ENCODE measurements around the gene TAF5.

DNA sequence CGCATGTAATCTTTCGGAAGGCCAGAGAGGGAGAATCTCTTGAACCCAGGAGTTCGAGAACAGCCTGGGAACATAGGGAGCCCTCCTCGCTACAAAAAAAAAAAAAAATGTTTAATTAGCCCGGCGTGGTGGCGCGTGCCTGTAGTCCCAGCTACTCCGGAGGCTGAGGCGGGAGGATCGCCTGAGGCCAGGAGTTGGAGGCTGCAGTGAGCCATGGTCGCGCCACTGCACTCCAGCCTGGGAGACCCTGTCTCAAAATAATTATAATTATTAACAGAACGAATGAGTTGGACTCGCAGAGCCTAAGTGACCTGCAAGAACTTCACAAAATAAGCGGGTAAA is 17.6 kb upstream of the TAF5 start:
- TF ChIP-seq, protein P1, sequence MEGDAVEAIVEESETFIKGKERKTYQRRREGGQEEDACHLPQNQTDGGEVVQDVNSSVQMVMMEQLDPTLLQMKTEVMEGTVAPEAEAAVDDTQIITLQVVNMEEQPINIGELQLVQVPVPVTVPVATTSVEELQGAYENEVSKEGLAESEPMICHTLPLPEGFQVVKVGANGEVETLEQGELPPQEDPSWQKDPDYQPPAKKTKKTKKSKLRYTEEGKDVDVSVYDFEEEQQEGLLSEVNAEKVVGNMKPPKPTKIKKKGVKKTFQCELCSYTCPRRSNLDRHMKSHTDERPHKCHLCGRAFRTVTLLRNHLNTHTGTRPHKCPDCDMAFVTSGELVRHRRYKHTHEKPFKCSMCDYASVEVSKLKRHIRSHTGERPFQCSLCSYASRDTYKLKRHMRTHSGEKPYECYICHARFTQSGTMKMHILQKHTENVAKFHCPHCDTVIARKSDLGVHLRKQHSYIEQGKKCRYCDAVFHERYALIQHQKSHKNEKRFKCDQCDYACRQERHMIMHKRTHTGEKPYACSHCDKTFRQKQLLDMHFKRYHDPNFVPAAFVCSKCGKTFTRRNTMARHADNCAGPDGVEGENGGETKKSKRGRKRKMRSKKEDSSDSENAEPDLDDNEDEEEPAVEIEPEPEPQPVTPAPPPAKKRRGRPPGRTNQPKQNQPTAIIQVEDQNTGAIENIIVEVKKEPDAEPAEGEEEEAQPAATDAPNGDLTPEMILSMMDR (IDR thresholded peaks at IDR 0.05; ENCODE audit: poor library complexity, severe bottlenecking): no peak
- TF ChIP-seq SMC3 (conservative IDR thresholded peaks at IDR 0.05; ENCODE audit: poor library complexity) (no peak), EZH2 (IDR thresholded peaks at IDR 0.05; ENCODE audit: borderline replicate concordance, insufficient read depth, low read length, poor library complexity, severe bottlenecking) (no peak), EP300 (conservative IDR thresholded peaks at IDR 0.05; ENCODE audit: poor library complexity, severe bottlenecking) (no peak), TAF1 (IDR thresholded peaks at IDR 0.05; ENCODE audit: low read depth) (no peak)

Data from neural cell (in vitro differentiated cells).